Measurements from ENCODE around the gene UBAC2.

- TF ChIP-seq, protein P1, sequence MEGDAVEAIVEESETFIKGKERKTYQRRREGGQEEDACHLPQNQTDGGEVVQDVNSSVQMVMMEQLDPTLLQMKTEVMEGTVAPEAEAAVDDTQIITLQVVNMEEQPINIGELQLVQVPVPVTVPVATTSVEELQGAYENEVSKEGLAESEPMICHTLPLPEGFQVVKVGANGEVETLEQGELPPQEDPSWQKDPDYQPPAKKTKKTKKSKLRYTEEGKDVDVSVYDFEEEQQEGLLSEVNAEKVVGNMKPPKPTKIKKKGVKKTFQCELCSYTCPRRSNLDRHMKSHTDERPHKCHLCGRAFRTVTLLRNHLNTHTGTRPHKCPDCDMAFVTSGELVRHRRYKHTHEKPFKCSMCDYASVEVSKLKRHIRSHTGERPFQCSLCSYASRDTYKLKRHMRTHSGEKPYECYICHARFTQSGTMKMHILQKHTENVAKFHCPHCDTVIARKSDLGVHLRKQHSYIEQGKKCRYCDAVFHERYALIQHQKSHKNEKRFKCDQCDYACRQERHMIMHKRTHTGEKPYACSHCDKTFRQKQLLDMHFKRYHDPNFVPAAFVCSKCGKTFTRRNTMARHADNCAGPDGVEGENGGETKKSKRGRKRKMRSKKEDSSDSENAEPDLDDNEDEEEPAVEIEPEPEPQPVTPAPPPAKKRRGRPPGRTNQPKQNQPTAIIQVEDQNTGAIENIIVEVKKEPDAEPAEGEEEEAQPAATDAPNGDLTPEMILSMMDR (IDR thresholded peaks at IDR 0.05 in 4 of 5, conservative IDR thresholded peaks at IDR 0.05 in 1 of 5): no peak
- TF ChIP-seq POLR2A (IDR thresholded peaks at IDR 0.05): no peak
Measured at GRCh38 chr13:99223587-99223986, 22.9 kb downstream of the UBAC2 start.
